Karpas-422 (cell line): Measurements from ENCODE around the gene R3HDM4. TPM values are rescaled to one million over a fixed set of nuclear protein-coding genes. Genes with fewer than 3 reads are reported as not detected.

Experiments used
- small RNA-seq: library from RNA; depleted of rRNA; stranded (forward); fragments of <200 nt; gene quantifications from one replicate; pipeline ENCODE3, GENCODE V24; 2014
- total RNA-seq: library from RNA; depleted of rRNA; stranded (reverse); fragments of >200 nt; shearing (Covaris generic); gene quantifications from 2 replicates; pipeline ENCODE4 v1.2.3, GENCODE V29; 2014; ENCODE audit warnings: low replicate concordance; rRNA removed

R3HDM4 gene
- total RNA-seq, 1 experiment from 2014 or later = 41.9 TPM

Small RNA genes lying within 50 kb of the gene (small RNA-seq; reads per million reads assigned to genes)
- 0.16 reads per million for gene RNU6-9

Other genes starting within 250 kb of the R3HDM4 start
- 2.3 and 3.0 TPM in 2 replicates for gene FSTL3, start 236.8 kb downstream of the R3HDM4 start, total RNA-seq
- gene PRSS57, start 217.8 kb downstream of the R3HDM4 start, total RNA-seq = not detected in 2 replicates
- gene PALM, start 204.3 kb downstream of the R3HDM4 start, total RNA-seq = 3.5 TPM in 1 of 2 replicates, not detected in the other
- not detected in 2 replicates for gene MISP, start 162.1 kb downstream of the R3HDM4 start, total RNA-seq
- 170 and 172 TPM in 2 replicates for gene PTBP1, start 115.8 kb downstream of the R3HDM4 start, total RNA-seq
- not detected in 2 replicates for gene PLPPR3, start 91.3 kb downstream of the R3HDM4 start, total RNA-seq
- not detected in 2 replicates for gene AZU1, start 85.4 kb downstream of the R3HDM4 start, total RNA-seq
- gene PRTN3, start 72.2 kb downstream of the R3HDM4 start, total RNA-seq = not detected in 2 replicates
- not detected in 2 replicates for gene ELANE, start 60.9 kb downstream of the R3HDM4 start, total RNA-seq
- gene CFD, start 53.6 kb downstream of the R3HDM4 start, total RNA-seq = 1.5 and 6.9 TPM in 2 replicates
- gene MED16, start 20.0 kb downstream of the R3HDM4 start, total RNA-seq = 10.8 and 14.1 TPM in 2 replicates
- gene RNU6-9, start 19.7 kb downstream of the R3HDM4 start, total RNA-seq = not detected in 2 replicates
- not detected in 2 replicates for gene KISS1R, start 4.1 kb upstream of the R3HDM4 start, total RNA-seq
- 2.0 and 4.6 TPM in 2 replicates for gene ARID3A, start 12.8 kb upstream of the R3HDM4 start, total RNA-seq
- 41.1 and 87.2 TPM in 2 replicates for gene WDR18, start 71.1 kb upstream of the R3HDM4 start, total RNA-seq
- gene GRIN3B, start 87.2 kb upstream of the R3HDM4 start, total RNA-seq = 1.4 TPM in 1 of 2 replicates, not detected in the other
- 133 and 167 TPM in 2 replicates for gene TMEM259, start 107.9 kb upstream of the R3HDM4 start, total RNA-seq
- not detected in 2 replicates for gene RNU6-2, start 108.3 kb upstream of the R3HDM4 start, total RNA-seq
- gene CNN2, start 113.4 kb upstream of the R3HDM4 start, total RNA-seq = 88.6 and 97.9 TPM in 2 replicates
- gene ABCA7, start 126.9 kb upstream of the R3HDM4 start, total RNA-seq = 23.8 and 31.7 TPM in 2 replicates
- 31.5 and 114 TPM in 2 replicates for gene ARHGAP45, start 153.9 kb upstream of the R3HDM4 start, total RNA-seq
- 117 and 222 TPM in 2 replicates for gene POLR2E, start 182.2 kb upstream of the R3HDM4 start, total RNA-seq
- 286 and 423 TPM in 2 replicates for gene GPX4, start 190.8 kb upstream of the R3HDM4 start, total RNA-seq